Glutamatergic neuron (in vitro differentiated cells): ENCODE data around the gene RPP25. TPM values are rescaled to one million over a fixed set of nuclear protein-coding genes. Genes with fewer than 3 reads are reported as not detected.

Experiments used
- DNase-seq: peaks from one replicate; pipeline ENCODE4 v3.0.0; 2022
- H3K27ac Mint-ChIP-seq: one replicate; pipeline ENCODE4 v1.8.0; 2020; ENCODE audit warnings: mild to moderate bottlenecking, mixed read lengths, inconsistent platforms; ENCODE audit not compliant: unreplicated experiment
- H3K27me3 Mint-ChIP-seq: one replicate; pipeline ENCODE4 v1.8.0; 2020; ENCODE audit warnings: mild to moderate bottlenecking, moderate library complexity, mixed read lengths, inconsistent platforms; ENCODE audit not compliant: unreplicated experiment
- H3K36me3 Mint-ChIP-seq: one replicate; pipeline ENCODE4 v1.8.0; 2020; ENCODE audit warnings: mild to moderate bottlenecking, mixed read lengths, inconsistent platforms; ENCODE audit not compliant: unreplicated experiment
- H3K4me1 Mint-ChIP-seq: one replicate; pipeline ENCODE4 v1.8.0; 2020; ENCODE audit warnings: mild to moderate bottlenecking, low read depth, mixed read lengths, inconsistent platforms; ENCODE audit not compliant: unreplicated experiment
- H3K4me3 Mint-ChIP-seq: one replicate; pipeline ENCODE4 v1.8.0; 2020; ENCODE audit warnings: mild to moderate bottlenecking, mixed read lengths, inconsistent platforms; ENCODE audit not compliant: unreplicated experiment
- H3K9me3 Mint-ChIP-seq: one replicate; pipeline ENCODE4 v1.8.0; 2020; ENCODE audit warnings: mild to moderate bottlenecking, moderate library complexity, mixed read lengths, inconsistent platforms; ENCODE audit not compliant: unreplicated experiment
- CTCF ChIP-seq: fragments of 200-600 bp; sonication (generic); IDR thresholded peaks from one replicate; pipeline ENCODE4 v1.5.0; 2021; ENCODE audit not compliant: partially characterized antibody, unreplicated experiment
- total RNA-seq: library from RNA; stranded (reverse); fragmentation: NEBNext Ultra II Directional; extraction: Animal tissue kit (Norgen Biotek cat#: 25700); gene quantifications from one replicate; pipeline ENCODE4 v1.2.1, GENCODE V29; 2021; ENCODE audit not compliant: unreplicated experiment

RPP25 gene
- total RNA-seq, 1 donor from 2014 or later: 2.3 TPM

GRCh38 chr15:74957476-74958035, 984 bp upstream of the RPP25 start:
- peaks cover 22% of the 10 kb centered on the region for H3K4me1 Mint-ChIP-seq
- H3K36me3 Mint-ChIP-seq: no peaks in the 10 kb centered on the region
- no peak for DNase-seq
- peaks cover 15% of the 10 kb centered on the region for H3K27me3 Mint-ChIP-seq
- H3K27ac Mint-ChIP-seq: no peak overlapping the region
- peaks cover 2% of the 10 kb centered on the region for H3K9me3 Mint-ChIP-seq
- TF ChIP-seq CTCF: no peak
- H3K4me3 Mint-ChIP-seq: peak overlapping the region; percentile 82

DNA sequence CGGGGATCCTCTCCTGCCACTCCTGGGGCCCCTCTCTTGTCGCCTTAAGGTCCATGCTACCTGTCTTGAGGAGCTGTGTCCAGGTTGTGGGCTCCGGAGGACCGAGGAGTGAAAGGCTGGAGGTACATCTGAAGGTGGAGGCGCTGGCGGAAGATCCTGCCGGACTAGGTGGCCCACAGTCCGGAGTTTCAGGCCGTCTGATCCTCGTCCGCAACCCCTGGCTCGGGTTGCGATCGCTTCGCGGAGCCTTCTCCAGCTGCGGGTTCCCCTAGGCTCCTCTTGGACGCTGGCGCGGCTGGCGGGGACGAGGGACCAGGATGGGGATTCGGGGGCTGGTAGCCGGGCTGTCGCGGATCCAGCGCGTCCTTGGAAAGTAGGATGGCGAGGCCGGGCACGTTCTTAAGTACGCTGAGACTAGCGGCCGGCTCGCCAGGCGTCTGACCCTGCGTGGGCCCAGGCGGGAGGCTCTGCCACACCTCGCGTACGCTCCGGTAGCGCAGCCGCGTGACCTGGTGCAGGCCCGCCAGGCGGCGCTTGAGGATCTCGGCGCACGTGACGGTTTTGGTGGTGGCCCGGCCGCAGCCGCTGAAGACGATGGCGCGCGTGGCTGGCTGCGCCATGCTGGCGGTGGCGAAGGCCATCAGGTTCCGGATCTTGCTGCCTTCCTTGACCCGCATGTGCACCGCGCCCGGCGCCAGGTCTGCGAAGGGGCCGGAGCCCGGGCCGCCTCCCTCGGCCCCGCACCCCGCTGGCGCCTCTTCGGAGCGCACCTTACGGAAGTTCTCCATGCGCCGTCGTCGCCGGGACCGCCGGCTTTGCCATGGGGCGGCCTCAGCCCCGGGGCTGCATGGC, 550 bp downstream of the RPP25 start:
- peak; percentile 83 for DNase-seq
- TF ChIP-seq CTCF: peak; percentile 40
- no peaks in the 10 kb centered on the region for H3K36me3 Mint-ChIP-seq
- H3K27ac Mint-ChIP-seq: no peak overlapping the region
- H3K9me3 Mint-ChIP-seq: peaks cover 2% of the 10 kb centered on the region
- H3K27me3 Mint-ChIP-seq: peaks cover 18% of the 10 kb centered on the region
- peaks cover 11% of the 10 kb centered on the region for H3K4me1 Mint-ChIP-seq
- peak overlapping the region; percentile 55 for H3K4me3 Mint-ChIP-seq

DNA sequence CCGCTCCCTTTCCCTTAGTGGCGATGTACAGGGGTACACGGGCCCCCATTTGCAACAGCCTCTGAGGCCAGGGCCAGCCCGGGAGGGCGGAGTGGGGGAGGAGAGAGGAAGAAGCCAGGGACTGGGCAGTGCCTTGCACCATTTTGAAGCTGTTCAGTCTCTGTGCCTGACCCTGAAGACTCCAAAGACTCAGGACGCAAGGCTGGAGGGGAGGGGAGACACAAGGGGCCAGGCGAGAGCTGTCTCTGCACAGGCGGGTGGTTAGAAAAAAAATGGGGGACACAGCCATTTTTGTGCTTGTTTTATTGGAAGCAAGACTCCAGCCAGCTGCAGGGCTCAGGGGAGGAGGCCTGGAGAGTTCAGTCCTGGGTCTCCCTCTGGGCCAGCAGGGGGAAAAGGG, 1.6 kb downstream of the RPP25 start:
- Mint-ChIP-seq H3K9me3 (peaks cover 2% of the 10 kb centered on the region), H3K27me3 (peaks cover 16% of the 10 kb centered on the region), H3K36me3 (no peaks in the 10 kb centered on the region), H3K4me3 (peak overlapping the region; percentile 55), H3K27ac (no peak overlapping the region), H3K4me1 (peaks cover 18% of the 10 kb centered on the region)
- no peak for DNase-seq
- no peak for TF ChIP-seq CTCF

DNA sequence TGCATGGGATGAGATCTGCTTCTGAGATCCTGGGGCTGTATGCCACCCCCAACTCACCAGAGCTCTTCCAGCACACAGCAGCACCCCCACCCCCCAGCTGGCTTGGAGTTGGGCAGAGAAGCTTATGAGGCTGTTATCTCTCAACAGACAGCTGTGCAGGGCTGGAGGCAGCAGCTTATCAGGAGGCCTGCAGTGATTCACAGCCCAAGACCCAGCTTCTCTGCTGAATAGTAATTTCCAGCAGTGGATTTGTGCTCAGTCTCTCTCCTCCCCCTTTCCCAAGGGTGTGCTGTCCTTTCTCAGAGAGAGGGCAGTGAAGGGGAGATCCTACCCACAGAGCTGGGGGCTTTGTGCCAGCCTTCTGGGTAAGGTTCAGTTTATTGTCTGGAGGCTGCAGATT, 2.1 kb downstream of the RPP25 start:
- Mint-ChIP-seq H3K4me1 (peaks cover 18% of the 10 kb centered on the region), H3K27me3 (peaks cover 16% of the 10 kb centered on the region), H3K4me3 (peak overlapping the region; percentile 11), H3K27ac (no peak overlapping the region), H3K36me3 (no peaks in the 10 kb centered on the region), H3K9me3 (peaks cover 3% of the 10 kb centered on the region)
- no peak for TF ChIP-seq CTCF
- no peak for DNase-seq

DNA sequence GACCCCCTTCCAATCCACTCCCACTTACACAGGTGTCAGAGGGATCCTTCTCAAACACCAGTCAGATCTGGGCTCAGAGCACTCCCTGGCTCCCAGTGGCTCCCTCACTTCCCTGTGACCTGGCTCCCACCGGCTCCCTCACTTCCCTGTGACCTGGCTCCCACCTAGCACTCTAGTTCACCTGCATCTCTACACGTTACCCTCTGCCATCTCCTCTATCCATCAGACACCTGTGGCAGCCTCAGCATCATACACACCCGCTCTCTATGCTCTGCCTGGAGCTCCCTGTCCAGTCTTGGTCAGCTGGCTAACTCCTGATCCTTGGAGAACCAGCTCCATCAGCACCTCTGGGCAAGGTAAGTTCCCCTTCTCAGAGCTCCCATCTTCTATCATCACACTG, 5.6 kb downstream of the RPP25 start:
- H3K4me3 Mint-ChIP-seq: no peak overlapping the region
- DNase-seq: no peak

More for the DNA sequence above, 5.6 kb downstream of the RPP25 start:
- peaks cover 1% of the 10 kb centered on the region for H3K9me3 Mint-ChIP-seq
- no peaks in the 10 kb centered on the region for H3K36me3 Mint-ChIP-seq
- H3K27ac Mint-ChIP-seq: no peak overlapping the region
- TF ChIP-seq CTCF: no peak
- peaks cover 12% of the 10 kb centered on the region for H3K4me1 Mint-ChIP-seq
- peaks cover 5% of the 10 kb centered on the region for H3K27me3 Mint-ChIP-seq
